Measurements from ENCODE around the gene TSPEAR.

GRCh38 chr21:44614161-44614631, 97.2 kb downstream of the TSPEAR start:
- TF ChIP-seq MYC (IDR thresholded peaks at IDR 0.05; ENCODE audit: low read depth, low read length) = no peak
- TF ChIP-seq CTCF (IDR thresholded peaks at IDR 0.05; ENCODE audit: low read depth, low read length) = no peak
- no peak for TF ChIP-seq MAX (IDR thresholded peaks at IDR 0.05; ENCODE audit: low read depth, low read length)
- no peak for TF ChIP-seq POLR2A (IDR thresholded peaks at IDR 0.05; ENCODE audit: extremely low read depth, insufficient read length)

Data from NB4 (cell line).